ENCODE measurements around the gene NT5C.

- no peak for TF ChIP-seq EP300 (IDR thresholded peaks at IDR 0.05; ENCODE audit: low read depth)
- TF ChIP-seq, protein P1, sequence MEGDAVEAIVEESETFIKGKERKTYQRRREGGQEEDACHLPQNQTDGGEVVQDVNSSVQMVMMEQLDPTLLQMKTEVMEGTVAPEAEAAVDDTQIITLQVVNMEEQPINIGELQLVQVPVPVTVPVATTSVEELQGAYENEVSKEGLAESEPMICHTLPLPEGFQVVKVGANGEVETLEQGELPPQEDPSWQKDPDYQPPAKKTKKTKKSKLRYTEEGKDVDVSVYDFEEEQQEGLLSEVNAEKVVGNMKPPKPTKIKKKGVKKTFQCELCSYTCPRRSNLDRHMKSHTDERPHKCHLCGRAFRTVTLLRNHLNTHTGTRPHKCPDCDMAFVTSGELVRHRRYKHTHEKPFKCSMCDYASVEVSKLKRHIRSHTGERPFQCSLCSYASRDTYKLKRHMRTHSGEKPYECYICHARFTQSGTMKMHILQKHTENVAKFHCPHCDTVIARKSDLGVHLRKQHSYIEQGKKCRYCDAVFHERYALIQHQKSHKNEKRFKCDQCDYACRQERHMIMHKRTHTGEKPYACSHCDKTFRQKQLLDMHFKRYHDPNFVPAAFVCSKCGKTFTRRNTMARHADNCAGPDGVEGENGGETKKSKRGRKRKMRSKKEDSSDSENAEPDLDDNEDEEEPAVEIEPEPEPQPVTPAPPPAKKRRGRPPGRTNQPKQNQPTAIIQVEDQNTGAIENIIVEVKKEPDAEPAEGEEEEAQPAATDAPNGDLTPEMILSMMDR (IDR thresholded peaks at IDR 0.05) = no peak
- TF ChIP-seq POLR2A (IDR thresholded peaks at IDR 0.05) = no peak
- no peak for TF ChIP-seq POLR2AphosphoS5 (IDR thresholded peaks at IDR 0.05)
Observed at GRCh38 chr17:75181110-75181509, 49.6 kb upstream of the NT5C start.

Data from transverse colon (tissue), 4 donors.